Activated effector memory CD4-positive, alpha-beta T cell treated with Interleukin-2 at 50 U/mL for 16 hours (primary cell): Measurements from ENCODE around the gene CMAS.
"Not testable (repeated sequence)": the region's sequence is repeated elsewhere in the genome, so short reads cannot be mapped to it uniquely, and the experiment has no call there.

Source experiments
- DNase-seq: peaks from one replicate; pipeline ENCODE4 v3.0.0-alpha.2; 2020

CMAS gene

GRCh38 chr12:22046090-22046967 is at the start of gene CMAS:
CMAS (plus strand) TSS chr12:22046218; CDS start chr12:22046304, 86 bp downstream.
- DNase-seq = peak; percentile 77

GRCh38 chr12:21998295-21998694 is 47.7 kb upstream of the CMAS start:
- DNase-seq = no peak

- no peak for DNase-seq
These were observed 47.2 kb upstream of the CMAS start for GRCh38 chr12:21998782-21999181.

GRCh38 chr12:22002430-22002829 is 43.6 kb upstream of the CMAS start:
- DNase-seq = no peak

- not testable (repeated sequence) for DNase-seq
These were observed 38.2 kb upstream of the CMAS start for GRCh38 chr12:22007794-22008193.

GRCh38 chr12:22008196-22008595 is 37.8 kb upstream of the CMAS start:
- no peak for DNase-seq

- DNase-seq = no peak
These were observed 31.8 kb upstream of the CMAS start for GRCh38 chr12:22014041-22014782.

GRCh38 chr12:22014783-22015144 is 31.3 kb upstream of the CMAS start:
- DNase-seq = no peak

GRCh38 chr12:22016982-22017381 is 29.0 kb upstream of the CMAS start:
- no peak for DNase-seq

GRCh38 chr12:22018860-22019259 is 27.2 kb upstream of the CMAS start:
- no peak for DNase-seq

GRCh38 chr12:22023489-22023888 is 22.5 kb upstream of the CMAS start:
- not testable (repeated sequence) for DNase-seq

- no peak for DNase-seq
These were observed 16.5 kb upstream of the CMAS start for GRCh38 chr12:22029491-22029890.

- no peak for DNase-seq
These were observed 16.0 kb upstream of the CMAS start for GRCh38 chr12:22029991-22030390.

GRCh38 chr12:22032732-22033131 is 13.3 kb upstream of the CMAS start:
- DNase-seq = no peak

GRCh38 chr12:22034709-22035506 is 11.1 kb upstream of the CMAS start:
- no peak for DNase-seq

GRCh38 chr12:22037947-22038346 is 8.1 kb upstream of the CMAS start:
- DNase-seq = no peak

- no peak for DNase-seq
These were observed 7.3 kb upstream of the CMAS start for GRCh38 chr12:22038734-22039133.

GRCh38 chr12:22039361-22039760 is 6.7 kb upstream of the CMAS start:
- DNase-seq = no peak

- DNase-seq = no peak
These were observed 2.9 kb upstream of the CMAS start for GRCh38 chr12:22042976-22043669.

GRCh38 chr12:22043943-22044342 is 2.1 kb upstream of the CMAS start:
- DNase-seq = no peak

GRCh38 chr12:22044391-22044790 is 1.6 kb upstream of the CMAS start:
- no peak for DNase-seq

GRCh38 chr12:22046968-22047390 is 961 bp downstream of the CMAS start:
- no peak for DNase-seq

- no peak for DNase-seq
These were observed 1.5 kb downstream of the CMAS start for GRCh38 chr12:22047494-22047893.
